COLO668 (cell line): ENCODE data around the gene IGF2BP2.
"Not testable (repeated sequence)": the region's sequence is repeated elsewhere in the genome, so short reads cannot be mapped to it uniquely, and the experiment has no call there.

Source experiments
- DNase-seq: peaks from one replicate; lab custom pipeline; 2025; ENCODE audit not compliant: unreplicated experiment; lab: John Stamatoyannopoulos, UW

Gene IGF2BP2

DNA sequence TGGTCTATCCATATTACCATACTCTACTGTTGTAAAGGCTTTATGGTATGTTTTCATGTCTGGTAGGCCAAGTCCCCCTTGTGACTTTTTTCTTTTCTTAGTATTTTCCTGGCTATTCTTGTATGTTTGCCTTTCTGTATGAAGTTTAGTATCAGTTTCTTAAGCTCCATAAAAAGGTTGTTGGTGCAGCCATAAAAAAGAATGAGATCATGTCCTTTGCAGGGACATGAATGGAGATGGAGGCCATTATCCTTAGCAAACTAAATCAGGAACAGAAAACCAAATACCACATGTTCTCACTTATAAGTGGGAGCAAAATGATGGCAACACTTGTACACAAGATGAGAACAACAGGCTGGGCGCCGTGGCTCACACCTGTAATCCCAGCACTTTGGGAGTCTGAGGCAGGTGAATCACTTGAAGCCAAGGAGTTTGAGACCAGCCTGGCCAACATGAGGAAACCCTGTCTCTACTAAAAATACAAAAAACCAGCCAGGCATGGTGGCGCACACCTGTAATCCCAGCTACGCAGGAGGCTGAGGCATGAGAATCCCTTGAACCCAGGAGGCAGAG, 13.7 kb upstream of the IGF2BP2 start:
- not testable (repeated sequence) for DNase-seq

DNA sequence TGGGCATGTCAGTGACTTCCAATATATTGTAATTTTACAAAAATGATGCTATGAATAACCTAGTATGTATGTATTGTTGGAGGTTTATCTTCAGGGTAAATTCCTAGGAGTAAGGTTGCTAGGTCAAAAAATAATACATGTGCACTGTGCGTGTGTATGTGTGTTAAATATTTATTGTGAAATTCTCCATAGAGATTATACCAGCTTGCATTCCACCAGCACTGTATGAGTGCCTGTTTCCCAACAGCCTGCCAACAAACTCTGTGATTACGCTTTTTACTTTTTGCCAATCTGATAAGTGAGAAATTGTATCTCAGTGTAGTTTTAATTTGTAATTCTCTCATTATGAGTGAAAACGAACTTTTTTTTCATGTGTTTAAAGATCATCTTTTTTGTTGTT, 12.6 kb upstream of the IGF2BP2 start:
- DNase-seq, result no peak

DNA sequence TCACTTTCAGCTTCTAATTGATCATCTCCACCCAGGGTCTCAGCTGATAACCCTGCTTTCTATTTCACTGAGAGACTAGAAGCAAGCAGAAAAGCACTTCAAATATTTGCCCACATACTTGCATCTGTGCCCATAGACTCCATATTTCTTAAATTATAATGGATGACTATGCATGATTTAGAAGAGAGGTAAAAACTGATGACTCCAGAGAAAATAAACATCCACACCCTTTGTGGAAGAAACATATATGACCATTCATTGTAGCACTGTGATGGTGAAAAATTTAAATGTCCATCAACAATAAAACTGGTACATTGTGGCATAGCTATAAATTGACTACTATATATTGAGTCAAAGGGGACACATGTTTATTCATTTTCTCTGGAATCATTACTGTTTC, 7.1 kb upstream of the IGF2BP2 start:
- no peak for DNase-seq

DNA sequence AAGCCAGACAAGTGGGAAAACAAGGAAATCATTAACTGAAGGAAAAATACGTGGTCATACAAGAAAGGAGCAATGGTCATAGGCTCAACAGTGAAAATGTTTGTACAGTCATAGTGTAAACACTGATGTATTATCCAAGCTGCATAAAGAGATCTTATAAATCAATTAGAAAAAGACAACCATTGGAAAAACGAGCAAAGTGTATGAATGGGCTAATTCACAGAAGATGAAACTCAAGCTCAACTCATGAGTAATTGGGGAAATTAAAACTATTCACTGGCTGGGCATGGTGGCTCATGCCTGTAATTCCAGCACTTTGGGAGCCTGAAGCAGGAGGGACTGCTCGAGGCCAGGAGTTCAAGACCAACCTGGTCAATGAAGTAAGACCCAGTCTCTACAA, 6.4 kb upstream of the IGF2BP2 start:
- peak; percentile 5 for DNase-seq

DNA sequence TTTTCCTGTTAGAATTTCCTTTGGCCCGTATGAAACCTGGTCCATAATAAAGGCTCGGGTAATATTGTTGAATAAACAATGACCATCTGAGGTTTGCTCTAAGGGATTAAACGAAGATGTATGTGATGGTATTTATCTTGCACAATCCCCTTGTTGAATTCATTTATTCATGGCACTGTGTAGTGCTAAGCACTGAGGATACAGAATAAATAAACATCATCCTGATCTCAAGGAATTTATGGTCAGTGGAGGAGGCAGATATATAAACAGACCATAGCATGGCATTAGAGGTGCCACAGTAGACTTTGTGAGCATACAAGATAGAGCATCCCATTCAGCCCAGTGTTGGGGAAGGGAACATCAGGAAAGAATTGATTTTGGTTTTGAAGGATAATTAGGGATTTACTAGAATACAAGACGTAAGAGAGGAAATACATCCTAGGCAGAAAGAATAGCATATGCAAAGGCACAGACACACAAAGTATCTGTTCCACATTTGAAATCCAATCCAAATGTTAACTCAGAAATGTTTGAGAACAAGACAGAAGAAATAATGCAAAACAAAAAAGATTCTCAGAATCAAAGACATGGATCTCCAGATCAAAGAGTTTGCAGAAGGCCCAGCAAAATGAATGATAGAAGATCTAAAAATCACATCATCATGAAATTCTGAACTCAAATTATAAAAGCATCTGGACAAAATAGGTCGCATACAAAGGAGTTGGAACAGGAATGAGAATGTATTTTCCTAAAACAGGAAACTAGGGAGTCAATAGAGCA, 5.4 kb upstream of the IGF2BP2 start:
- no peak for DNase-seq

DNA sequence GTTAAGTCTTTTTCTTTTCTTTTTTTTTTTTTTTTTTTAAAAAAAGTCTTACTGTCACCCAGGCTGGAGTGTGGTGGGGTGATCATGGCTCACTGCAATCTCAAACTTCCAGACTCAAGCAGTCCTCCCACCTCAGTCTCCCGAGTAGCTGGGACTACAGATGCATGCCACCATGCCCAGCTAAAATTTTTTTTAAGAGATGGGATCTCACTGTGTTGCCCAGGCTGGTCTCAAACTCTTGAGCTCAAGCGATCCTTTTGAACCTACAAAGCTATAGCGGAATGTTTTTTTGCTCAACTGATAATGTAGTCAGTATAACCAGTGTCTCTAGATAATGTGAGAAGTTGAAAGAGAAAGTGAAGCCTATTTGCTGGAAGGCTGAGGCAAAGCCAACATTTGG, 3.9 kb upstream of the IGF2BP2 start:
- DNase-seq, result no peak

DNA sequence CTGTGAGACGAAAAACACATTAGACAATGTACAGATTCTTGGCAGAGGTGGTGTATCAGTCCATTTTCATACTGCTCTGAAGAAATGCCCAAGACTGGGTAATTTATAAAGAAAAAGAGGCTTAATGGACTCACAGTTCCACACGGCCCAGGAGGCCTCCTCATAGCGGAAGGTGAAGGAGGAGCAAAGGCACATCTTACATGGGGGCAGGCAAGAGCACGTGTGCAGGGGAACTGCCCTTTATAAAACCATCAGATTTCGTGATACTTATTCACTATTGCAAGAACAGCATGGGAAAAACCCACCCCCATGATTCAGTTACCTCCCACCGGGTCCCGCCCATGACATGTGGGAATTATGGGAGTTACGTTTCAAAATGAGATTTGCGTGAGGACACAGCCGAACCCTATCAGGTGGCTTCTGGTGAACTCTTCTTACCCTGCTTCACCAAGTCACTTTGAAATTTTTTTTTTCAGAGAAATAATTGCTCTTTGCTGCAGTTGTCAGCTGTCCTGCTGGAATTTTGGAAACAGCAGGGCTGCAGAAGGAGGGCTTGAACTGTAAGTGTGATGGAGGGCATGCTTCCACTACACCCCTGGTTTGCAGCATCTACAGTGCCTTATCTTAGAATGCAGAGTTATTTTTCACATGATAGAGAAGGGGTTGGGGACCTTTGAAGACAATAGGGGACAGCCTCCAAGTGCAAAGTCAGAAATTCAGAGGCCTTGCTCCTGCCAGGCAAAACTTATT, 2.9 kb upstream of the IGF2BP2 start:
- DNase-seq, result no peak

DNA sequence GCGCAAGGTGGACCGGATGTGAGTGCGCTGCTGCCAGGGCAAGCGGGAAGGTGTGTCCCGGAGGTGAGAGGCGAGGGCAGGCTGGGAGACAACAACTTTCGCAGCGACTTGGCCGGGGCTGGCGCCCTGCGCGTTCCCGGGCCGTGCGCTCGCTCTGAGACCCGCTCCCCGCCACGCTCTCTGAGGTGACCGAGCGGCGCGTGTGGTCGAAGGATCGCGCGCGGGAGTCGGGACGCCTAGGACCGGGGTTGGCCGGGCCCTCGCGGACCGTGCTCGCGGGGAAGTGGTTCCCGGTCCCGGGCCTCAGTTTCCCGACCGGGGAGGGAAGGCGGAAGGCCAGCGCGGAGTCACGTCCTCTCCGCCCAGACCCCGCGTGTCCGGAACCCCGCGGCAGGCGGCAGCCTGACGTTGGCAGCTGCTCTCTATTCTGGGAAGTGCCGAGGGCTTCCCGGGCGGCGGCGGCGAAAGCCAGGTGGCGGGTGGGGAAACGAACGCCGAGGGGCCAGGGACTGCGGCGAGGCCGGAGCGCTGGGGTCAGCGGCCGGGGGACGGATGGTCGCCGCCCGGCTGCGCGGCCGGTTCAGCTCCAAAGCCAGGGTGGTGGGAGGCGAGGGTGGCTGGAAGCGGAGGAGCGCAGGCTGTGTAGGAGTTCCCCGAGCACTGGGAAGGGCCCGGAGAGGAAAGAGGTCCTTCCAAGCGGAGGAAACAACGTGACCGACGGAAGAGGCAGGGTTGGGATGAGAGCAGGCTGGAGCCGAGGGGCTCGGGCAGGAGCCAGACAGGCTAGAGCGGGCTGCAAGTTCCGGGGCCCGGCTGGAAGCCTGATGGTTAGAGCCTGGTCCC, 1.0 kb upstream of the IGF2BP2 start:
- DNase-seq, result peak; percentile 28

DNA sequence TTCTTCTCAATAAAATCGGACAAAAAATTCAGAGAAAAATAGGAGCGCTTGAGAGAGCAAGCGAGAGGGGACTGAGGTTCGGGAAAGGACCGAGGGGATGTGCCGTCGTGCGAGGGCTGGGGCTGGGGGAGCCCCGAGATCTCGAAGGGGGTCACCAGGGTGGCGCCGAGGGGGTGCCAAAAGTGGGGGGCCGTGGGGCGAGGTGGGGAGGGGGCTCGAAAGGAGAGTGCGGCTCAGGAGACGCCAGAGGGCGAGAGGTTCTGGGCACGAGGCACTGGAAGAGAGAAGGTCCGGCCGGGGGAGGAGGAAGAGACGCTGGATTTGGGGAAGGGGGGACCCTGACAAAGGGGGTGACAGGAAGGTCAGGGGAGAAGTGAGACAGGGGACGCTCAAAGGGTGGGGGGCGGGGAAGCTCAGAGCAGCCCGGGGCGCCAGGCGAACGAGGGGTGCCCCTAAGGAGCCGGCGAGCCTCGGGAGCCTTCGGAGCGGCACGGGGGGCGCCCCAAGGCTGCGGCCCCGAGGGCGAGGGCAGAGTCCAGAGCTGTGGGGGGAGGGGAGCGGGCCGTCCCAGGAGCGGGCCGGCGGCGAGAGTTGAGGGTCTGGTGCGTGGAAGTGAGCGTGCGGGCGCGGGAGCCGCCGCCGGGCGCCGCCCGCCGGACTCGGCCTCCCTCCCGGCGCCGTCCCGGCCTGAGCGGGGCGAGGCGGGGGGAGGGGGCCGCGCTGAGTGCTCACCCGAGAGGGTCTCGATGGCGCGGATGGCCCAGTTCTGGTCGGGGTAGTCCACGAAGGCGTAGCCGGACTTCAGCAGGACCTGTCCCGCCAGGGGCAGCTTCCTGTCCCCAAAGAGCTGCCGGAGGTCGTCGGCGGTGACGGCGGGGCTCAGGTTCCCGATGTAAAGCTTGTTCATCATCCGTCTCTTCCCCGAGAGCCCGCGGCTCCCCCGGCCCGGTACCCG, 514 bp downstream of the IGF2BP2 start:
- DNase-seq, result peak; percentile 41

DNA sequence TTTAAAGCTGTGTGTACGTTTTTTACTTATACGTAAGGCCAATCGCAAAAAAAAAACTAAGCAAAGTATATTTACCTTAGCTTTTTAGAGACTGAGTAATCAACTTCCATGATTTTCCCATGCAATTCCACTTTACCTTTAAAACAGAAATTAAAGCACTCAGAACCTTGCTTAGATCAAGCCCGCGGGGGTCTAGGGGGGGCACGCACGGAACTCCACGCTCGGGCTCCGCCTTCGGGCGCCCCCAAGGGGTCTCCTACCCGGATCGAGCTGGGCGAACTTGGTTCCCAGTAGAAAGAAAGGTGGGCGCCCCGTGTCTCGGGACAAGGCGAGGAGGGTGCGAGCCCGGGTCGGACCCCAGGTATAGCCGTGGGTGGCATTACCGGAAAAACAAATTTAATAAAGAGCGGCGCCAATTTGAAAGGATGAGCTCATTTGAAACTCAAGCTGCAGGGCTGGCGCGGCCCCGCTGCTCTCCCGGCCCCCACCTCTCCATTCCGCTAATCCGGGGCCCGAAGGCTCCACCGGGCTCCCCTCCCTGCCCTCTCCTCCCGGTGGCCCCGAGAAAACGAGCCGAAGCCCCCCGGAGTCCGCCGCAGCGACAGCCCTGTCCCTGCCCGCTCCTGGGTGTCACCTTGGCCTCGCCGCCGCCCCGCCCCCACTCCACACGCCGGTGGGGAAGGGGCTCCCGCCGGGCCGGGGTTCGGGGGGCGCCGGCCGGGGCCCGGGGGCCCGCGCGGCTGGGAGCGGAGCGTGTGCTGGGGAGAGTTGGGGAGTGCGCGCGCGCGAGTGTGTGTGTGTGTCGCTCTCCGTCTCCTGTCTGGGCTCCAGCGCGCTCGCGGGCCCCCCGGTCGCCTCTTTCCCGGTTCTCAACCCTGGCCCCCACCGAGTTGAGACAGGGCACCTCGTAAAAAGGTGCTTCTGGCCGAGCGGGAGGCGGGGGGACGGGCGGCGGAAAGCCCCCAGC, 1.5 kb downstream of the IGF2BP2 start:
- DNase-seq, result peak; percentile 41

DNA sequence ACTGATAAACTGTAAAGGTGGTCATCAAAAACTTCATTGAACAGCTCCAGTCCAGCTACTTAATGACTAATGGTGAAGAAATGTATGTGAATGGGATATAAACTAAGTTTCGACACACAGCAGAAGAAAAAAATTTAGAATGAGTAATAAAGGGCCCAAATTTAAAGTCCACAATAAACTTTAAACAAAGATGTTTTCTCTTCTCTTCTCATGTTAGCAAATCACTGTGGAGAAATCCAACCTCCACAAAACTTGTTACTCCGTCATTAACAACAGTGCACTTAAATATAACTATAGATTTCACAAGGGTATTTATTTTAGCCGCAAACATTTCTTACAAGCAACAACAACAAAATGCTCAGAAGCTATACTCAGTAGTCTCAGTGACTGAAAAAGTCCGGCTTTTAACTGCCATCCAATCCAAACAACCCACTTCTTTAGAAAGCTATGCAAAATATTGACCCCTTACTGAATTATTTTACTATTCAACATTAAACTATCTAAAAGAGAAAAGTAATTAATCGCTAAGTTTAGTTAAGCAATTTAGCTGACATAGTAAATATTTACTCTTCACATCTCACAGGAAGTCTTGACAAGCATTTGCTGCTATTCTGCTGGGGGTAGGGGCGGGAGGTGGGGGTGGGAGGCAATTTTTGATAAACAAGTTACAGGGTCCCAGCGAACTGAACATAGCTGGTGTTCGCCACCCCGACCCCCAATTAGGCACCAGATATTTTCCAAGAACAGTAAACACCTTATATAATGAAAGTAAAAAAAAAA, 2.4 kb downstream of the IGF2BP2 start:
- DNase-seq, result no peak

DNA sequence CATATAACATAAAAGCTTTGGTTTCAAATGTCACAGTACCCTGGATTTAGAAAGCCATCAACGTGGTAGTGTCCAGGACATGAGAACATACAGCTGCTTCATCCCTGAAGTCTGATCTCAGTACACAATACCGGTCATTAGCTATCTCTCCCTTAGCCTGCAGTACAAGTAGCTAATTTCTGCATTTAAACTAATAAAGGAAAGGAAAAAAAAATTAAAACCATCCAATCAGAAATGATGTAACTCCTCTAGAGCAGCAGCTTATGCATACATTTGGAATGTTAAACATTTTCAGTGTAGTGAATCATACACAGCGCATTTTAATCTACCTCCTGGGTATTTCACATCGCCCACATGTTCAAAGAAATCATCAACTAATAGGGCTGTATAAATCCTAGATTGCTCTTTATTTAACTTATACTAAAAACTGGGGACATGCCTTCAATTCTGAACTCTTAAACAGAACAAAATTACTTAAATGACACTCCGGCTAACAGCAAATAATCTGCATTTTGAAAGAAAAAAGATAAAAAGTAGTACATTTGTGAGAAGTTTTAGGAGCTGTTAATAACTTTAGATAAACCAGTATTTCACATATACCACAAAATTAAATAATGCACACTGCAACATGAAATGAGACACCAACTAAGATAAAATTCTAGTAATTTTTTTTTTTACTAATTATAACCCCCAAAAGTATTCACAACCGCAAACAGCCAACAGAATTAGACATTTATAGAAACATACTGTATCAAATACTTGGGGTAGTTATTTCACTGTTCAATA, 3.7 kb downstream of the IGF2BP2 start:
- DNase-seq, result no peak

DNA sequence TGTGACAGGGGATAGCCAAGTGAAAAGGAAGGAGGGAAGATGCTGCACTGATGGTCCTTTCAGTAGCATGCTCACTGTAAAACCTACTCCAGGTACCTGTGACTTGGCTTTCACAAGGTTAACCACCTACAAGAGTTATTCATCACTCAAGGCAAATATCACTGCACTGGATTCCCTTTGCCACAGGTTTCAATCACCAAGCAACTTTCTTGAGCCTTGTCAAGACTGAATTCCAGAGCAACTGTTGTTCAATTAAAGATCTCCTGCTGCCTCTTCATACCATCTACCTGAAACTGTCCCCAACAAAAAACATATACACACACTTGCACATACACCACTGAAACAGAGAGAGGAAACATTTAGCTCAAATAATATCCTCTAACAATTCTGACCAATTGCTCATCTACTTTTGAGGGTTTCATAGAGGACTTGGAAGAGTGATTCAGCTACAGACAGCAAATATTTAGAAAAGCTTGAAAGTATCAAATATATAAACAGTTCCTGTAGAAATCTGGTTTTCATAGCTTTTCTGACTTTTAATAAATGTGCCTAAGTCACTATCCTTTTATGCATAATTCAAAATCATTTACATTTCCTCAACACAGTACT, 6.5 kb downstream of the IGF2BP2 start:
- no peak for DNase-seq

DNA sequence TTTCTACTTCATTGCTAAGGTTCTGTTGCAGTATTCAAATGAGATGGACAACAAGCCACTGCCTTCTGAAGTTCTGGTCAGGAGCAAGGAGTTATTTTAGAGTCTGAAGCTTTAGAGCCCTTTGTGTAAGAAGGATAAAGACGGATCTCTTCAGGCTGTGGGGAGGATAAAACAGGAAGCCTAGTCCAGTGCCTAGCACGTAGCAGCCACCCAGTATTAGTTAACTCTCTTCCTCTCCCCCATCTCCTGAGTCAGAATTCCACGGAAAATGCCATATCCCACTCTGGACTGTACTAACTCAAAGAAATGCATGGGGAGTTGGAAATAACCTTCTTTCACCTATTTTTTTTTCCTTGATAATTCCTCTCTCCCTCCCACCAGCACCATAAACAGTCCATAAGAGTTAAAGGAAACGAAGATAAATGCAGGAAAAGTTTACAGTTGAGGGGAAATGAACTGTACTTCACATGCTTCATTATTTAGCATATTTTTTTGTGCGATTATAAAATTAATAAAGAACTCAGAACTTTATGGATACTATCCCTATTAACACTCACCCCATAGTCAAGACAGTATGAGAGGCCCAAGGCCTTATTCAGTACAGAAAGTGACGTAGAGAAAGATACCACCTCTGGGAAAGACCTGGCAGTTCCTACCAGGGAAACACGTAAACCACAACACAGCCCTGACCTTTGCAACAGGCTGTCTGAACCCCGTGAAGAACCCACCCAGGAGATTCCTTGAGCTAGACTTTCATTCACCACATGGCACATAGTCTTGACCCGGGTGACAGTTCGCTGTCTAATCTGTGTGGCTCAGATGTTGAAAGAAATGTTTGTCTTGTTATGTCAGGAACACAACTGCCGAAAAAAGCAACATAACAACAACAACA, 9.2 kb downstream of the IGF2BP2 start:
- no peak for DNase-seq

DNA sequence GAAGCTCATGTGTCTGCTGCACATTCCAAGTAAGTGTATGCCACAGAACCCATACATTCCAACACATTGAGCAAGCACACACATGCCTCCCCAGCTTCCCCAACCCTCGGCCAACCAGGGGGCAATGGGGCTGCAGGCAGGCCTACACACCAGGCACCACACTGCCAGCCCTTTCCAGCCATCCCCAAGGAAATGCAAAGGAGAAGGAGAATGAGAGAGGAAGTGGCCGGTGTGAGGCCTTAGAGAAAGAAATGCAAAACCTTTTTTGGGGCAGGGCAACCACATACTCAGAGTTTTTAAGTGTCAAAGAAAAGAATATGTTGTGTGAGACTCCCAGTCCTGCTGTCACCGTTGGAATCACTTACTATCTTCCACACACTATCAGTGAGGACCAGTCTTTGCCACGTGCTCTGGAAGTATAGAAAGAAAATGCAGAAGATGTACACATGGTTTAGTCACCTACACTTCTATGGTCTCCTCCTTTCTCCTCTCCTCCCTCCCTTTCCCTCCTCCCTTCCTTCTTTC, 11.1 kb downstream of the IGF2BP2 start:
- no peak for DNase-seq

DNA sequence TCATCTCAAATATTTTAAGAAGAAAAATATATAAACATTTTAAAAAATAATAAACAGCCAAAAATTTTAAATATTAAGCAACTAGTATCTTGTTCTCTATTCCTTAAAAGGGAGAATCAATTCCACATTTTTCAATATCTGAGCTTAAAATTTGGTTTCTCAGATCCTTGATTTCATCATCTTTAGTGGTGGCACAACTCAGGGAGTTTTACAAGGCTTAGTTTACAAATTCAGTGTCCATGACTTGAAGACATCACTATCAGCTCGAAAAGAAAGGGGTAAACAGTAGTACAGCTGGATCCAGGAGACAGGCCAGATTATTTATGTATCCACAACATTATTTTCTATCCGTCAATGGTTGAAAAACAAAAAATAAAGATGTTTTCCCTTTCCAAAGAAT, 11.6 kb downstream of the IGF2BP2 start:
- no peak for DNase-seq
